Bronchial smooth muscle cell (primary cell): ENCODE data around the gene TSC2. TPM values are rescaled to one million over a fixed set of nuclear protein-coding genes. Genes with fewer than 3 reads are reported as not detected.

ENCODE experiments used
- total RNA-seq: library from RNA; depleted of rRNA; stranded (reverse); fragments of >200 nt; gene quantifications from 2 replicates; pipeline ENCODE4 v1.2.1, GENCODE V29; 2014

TSC2 gene
- total RNA-seq: 46.2 and 78.6 TPM in 2 replicates

DNA sequence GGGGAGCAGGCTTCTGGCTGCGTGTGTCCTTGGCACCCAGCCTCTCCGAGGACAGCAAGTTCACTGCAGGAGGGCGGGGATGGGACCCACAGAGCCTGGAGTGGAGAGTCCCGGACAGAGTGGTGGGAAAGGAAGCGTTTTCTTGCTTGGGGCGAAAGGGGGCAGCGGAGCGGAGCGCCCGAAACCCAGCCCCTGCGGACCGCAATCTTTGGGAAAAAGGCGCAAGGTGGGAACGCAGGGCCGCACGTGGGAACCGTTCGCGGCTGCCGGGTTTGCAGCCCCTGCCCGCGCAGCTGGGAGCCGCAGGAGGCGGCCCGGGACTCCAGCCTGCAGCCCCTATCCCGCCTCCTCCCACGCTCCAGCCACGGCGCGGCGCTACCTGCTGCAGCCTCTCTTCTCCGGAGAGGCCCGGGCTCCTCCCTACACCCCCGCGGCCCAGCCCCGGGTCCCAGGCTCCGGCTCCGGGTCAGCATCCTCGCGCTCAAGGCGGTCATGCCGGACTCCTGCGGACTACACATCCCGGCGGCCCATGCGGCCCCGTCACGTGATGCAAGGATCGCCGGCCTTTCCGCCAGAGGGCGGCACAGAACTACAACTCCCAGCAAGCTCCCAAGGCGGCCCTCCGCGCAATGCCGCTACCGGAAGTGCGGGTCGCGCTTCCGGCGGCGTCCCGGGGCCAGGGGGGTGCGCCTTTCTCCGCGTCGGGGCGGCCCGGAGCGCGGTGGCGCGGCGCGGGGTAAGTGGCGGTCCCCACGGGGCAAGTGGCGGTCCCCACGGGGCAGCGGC is at the start of gene TSC2, which contains the start of gene NTHL1:
Gene TSC2 (plus strand): TSS at position 656 of the 786 bp plus-strand sequence. CDS start 631 bp downstream, outside the sequence.
Gene NTHL1 (minus strand): TSS at position 505 of the 786 bp plus-strand sequence. CDS start 11 bp downstream, at position 494.

DNA sequence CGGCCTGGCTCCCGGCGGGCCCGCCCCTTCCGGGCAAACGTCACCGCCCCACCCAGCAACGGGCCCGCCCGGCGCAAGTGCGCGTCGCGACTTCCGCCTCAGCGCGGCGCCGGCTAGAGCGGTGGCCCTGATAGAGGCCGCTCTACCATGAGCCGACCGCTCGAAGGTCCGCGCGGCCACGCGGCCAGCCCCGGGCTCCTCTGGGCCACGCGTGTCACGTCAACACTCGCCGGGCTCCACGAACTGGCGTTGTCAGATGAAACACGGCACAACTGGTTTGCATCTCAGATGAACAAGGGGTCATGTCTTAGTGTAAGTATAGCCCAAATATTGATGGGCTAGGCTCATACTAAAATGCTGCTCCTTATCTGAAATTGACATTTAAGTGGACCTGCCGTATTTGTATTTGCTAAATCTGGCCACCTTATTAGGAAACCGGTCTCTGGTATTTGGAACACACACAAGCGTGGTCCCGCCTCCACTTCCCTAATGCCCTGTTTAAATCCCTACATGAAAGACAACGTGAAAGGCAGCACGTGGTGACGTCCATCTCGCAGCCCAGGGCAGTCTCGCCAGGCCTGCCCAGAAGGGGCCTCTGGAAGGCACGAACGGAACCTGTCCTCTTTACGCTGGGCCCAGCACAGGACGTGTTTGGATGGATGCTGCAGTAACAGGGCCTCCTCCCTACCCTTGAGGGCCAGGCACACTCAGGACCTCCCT is 37.8 kb upstream of the TSC2 start, which contains the start of gene ZNF598:
Gene ZNF598 (minus strand): TSS at position 31 of the 720 bp plus-strand sequence.

DNA sequence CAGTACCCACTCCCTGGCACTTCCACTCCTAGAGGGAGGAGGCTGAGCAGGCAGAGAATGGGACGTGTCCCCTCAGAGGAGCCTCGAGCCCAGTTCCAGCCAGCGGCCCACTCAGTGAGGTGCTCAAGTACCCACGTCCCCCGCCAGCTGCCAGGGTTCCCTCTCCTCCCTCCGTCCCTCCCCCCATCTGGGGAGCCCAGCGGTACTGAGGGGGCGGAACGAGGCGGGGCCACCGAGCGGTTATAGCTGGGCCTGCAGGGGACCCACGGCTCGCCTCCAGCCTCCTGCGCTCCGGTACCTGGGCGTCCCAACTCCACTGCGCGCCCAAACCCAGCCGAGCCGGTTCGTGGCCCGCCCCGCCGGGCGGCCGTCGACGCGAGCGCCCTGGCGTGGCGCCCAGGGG is 28.3 kb upstream of the TSC2 start, which contains the start of gene NPW:
Gene NPW (plus strand): TSS at position 268 of the 403 bp plus-strand sequence.

DNA sequence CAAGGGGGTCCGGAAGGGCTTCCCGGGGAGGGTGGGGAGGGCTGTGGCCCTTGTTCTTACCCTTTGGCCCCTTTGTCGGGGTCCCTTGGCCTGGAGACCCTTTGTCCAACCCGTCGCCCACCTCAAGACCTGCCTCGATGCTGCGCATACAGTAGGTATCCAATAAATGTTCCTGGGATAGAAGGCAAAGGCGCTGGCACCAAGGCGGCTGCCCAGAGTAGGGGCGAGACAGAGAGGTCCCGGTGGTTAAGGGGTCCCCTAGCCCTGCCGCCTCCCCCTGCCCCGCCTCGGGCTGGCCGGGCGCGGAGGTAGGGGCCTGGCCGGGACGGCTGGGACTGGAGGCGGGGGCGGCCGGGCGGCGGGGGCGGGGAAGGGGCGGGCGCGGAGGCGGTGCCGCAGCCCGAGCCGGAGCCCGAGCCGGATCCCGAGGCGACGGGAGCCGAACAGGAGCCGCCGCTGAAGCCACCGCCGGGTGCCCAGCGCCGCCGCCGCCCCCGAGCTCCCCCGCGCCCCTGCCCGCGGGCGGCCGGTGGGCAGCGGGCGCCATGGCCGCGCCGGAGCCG is 21.2 kb upstream of the TSC2 start, which contains the start of gene NHERF2:
Gene NHERF2 (plus strand): TSS at position 442 of the 563 bp plus-strand sequence. CDS start 104 bp downstream, at position 546.

DNA sequence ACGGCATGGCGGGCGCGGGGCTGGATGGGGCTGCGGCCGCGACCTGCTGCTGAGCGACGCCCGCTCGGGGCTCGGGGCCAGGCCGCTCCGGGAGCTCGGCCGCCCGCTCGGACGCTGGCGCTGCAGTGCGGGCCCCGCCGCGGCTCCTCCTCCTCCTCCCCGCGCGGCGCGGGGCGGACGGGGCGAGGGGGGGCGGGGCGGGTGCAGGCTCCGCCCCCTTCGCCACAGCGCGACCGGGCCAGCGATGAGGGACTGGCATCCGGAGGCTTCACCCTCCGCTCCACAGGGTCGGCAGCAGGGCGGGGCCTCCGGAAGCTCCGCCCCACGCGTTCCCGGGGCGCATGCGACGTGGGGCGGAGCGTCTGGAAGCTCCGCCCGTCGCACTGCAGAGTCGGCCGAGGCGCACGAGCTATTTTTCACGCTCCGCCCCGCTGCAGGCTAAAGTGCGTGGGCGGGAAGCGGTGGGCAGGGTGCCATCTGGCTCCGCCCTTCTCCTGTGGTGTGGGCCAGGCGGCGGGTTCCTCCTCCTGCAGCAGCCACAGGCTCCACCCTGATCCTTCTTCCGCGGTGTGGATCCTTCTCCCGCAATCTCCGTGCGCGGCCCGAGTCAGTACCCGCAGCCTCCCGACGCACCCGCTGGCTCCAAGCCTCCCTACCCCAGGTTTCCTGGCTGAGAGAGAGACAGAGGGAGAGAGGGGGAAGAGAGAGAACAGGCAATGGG is 88.1 kb downstream of the TSC2 start, which contains the start of gene PKD1:
Gene PKD1 (minus strand): TSS at position 129 of the 721 bp plus-strand sequence. CDS start 209 bp downstream, outside the sequence.

Other genes with a start within 250 kb of the TSC2 start
- 24.7 and 25.4 TPM in 2 replicates for gene HAGH, start 221.2 kb upstream of the TSC2 start, total RNA-seq
- 76.8 and 109 TPM in 2 replicates for gene FAHD1, start 220.8 kb upstream of the TSC2 start, total RNA-seq
- not detected in 2 replicates for gene MEIOB, start 175.8 kb upstream of the TSC2 start, total RNA-seq
- not detected in 2 replicates for gene HS3ST6, start 129.6 kb upstream of the TSC2 start, total RNA-seq
- gene MSRB1, start 104.8 kb upstream of the TSC2 start, total RNA-seq: 7.8 and 9.0 TPM in 2 replicates
- gene RPL3L, start 93.3 kb upstream of the TSC2 start, total RNA-seq: not detected in 2 replicates
- 197 and 259 TPM in 2 replicates for gene NDUFB10, start 88.4 kb upstream of the TSC2 start, total RNA-seq
- 3,167 and 4,556 TPM in 2 replicates for gene RPS2, start 83.2 kb upstream of the TSC2 start, total RNA-seq
- gene RNF151, start 81.1 kb upstream of the TSC2 start, total RNA-seq: not detected in 2 replicates
- gene TBL3, start 75.9 kb upstream of the TSC2 start, total RNA-seq: 26.5 and 30.1 TPM in 2 replicates
- 0.16 TPM in 1 of 2 replicates, not detected in the other for gene NOXO1, start 66.5 kb upstream of the TSC2 start, total RNA-seq
- gene GFER, start 63.8 kb upstream of the TSC2 start, total RNA-seq: 8.4 and 10.6 TPM in 2 replicates
- 2.7 and 2.9 TPM in 2 replicates for gene SYNGR3, start 58.0 kb upstream of the TSC2 start, total RNA-seq
- 12.0 and 15.1 TPM in 2 replicates for gene ZNF598, start 38.2 kb upstream of the TSC2 start, total RNA-seq
- 0.47 and 0.60 TPM in 2 replicates for gene NPW, start 28.2 kb upstream of the TSC2 start, total RNA-seq
- 34.4 and 41.2 TPM in 2 replicates for gene NHERF2, start 21.1 kb upstream of the TSC2 start, total RNA-seq
- gene NTHL1, start 151 bp upstream of the TSC2 start, total RNA-seq: 43.2 and 62.1 TPM in 2 replicates
- gene PKD1, start 87.9 kb downstream of the TSC2 start, total RNA-seq: 63.0 and 123 TPM in 2 replicates
- 3.2 and 5.5 TPM in 2 replicates for gene RAB26, start 100.6 kb downstream of the TSC2 start, total RNA-seq
- 44.8 and 53.2 TPM in 2 replicates for gene TRAF7, start 107.8 kb downstream of the TSC2 start, total RNA-seq
- 0.09 and 0.16 TPM in 2 replicates for gene CASKIN1, start 148.6 kb downstream of the TSC2 start, total RNA-seq
- gene MLST8, start 157.5 kb downstream of the TSC2 start, total RNA-seq: 14.2 and 18.7 TPM in 2 replicates
- gene BRICD5, start 162.9 kb downstream of the TSC2 start, total RNA-seq: 0.60 and 1.1 TPM in 2 replicates
- gene PGP, start 166.9 kb downstream of the TSC2 start, total RNA-seq: 2.2 and 5.4 TPM in 2 replicates
- 23.5 and 31.9 TPM in 2 replicates for gene E4F1, start 175.6 kb downstream of the TSC2 start, total RNA-seq
- gene DNASE1L2, start 188.5 kb downstream of the TSC2 start, total RNA-seq: 0.95 and 1.1 TPM in 2 replicates
- gene ECI1, start 203.6 kb downstream of the TSC2 start, total RNA-seq: 21.2 and 28.8 TPM in 2 replicates
- 23.2 and 41.8 TPM in 2 replicates for gene RNPS1, start 220.1 kb downstream of the TSC2 start, total RNA-seq